ENCODE measurements around the gene EYS.

EYS gene

GRCh38 chr6:64723327-64724058 lies 983.5 kb downstream of the EYS start:
- DNase-seq (ENCODE audit: low read depth in 2 of 2): no peak

GRCh38 chr6:64721865-64722264 lies 985.2 kb downstream of the EYS start:
- DNase-seq (ENCODE audit: low read depth in 2 of 2): no peak

DNA sequence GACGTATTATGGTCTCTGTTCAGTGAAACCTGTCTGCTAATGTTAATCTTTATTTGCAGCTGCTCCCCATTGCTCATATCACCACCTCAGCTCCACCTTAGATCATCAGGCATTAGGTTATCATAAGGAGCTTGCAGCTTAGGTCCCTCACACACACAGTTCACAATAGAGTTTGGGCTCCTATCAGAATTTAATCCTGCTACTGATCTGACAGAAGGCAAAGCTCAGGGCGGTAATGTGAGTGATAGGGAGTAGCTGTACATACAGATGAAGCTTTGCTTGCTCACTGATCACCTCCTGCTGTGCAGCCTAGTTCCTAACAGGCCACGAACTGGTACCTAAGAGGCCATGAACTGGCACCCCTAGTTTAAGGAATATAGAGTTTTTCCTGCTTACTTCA lies 989.7 kb downstream of the EYS start:
- DNase-seq (ENCODE audit: low read depth in 2 of 2): no peak

DNA sequence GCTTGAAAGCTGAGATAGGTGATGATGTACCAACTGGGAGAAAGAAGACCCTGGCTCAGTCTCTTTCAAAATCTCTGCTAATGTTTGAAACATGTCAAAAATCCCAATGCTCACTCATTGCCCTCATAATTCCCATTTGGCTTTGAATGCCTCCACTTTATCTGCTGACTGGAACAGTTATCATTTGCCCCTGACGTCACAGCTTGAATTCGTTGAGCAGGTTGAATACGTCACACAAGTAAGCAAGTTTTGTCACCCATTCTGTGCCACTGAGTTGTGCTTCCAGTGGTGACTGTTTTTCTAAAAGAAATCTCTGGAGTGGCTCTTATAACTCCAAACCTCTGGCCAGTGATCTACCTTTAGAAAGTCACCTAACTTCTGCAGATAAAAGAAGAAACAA lies 991.4 kb downstream of the EYS start:
- no peak for DNase-seq (ENCODE audit: low read depth in 2 of 2)

DNA sequence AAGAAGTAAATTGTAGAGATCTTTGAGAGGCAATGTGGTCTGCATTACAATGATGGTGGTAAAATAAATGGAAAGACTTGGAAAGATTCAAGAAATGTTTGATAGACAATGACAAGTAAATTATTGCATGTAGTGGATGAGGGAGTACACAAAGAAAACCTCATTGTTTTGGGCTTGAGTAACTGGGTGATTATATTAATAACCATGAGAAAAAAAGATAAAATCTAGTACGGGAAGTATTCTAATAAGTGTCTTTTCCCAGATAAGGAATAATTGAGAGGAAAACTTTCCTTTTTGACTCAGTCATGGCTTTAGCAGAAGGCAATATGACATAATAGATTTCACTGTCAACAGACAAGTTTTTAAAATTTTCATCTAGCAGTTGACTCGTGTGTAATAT lies 993.0 kb downstream of the EYS start:
- no peak for DNase-seq (ENCODE audit: low read depth in 2 of 2)

GRCh38 chr6:64713175-64713574 lies 993.9 kb downstream of the EYS start:
- no peak for DNase-seq (ENCODE audit: low read depth in 2 of 2)

GRCh38 chr6:64712606-64713005 lies 994.4 kb downstream of the EYS start:
- DNase-seq (ENCODE audit: low read depth in 2 of 2): no peak

DNA sequence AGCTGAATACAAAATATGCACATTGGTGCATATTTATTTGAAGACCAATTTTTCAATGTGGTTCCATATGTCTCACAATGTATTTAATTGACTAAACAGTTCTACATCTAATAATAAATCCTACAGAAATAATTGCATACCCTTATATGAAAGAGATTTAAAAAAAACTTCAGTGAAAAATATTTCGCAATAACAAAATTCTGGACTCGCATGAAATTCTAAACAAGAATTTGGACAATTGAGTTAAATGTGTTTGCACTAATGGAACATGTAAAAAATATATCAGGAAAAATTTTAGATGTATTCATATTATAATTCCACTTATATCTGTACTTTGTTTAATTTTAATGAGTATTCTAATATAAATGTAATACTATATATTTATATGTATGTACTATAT lies 1003.1 kb downstream of the EYS start:
- DNase-seq (ENCODE audit: low read depth in 2 of 2): no peak

GRCh38 chr6:64696053-64696452 lies 1011.0 kb downstream of the EYS start:
- no peak for DNase-seq (ENCODE audit: low read depth in 2 of 2)

DNA sequence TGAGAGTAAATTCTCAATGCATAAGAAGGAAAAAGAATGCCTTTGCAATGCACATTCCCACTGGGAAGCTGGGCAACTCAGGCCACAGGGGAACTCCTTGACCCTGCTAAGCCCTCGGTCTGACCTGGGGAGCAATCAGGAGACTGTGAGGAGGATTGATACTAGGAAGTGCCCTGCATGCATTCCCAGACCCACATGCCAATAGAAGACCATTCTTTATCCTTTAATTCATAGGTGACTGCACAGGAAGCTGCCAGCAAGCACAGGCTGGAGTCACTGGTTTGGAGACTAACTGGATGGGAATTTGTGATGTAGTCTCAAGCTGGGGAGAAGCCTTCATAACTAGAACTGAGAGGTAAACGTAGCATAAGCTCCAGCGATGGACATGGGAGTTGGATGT lies 1012.7 kb downstream of the EYS start:
- no peak for DNase-seq (ENCODE audit: low read depth in 2 of 2)

GRCh38 chr6:64691064-64691463 lies 1016.0 kb downstream of the EYS start:
- no peak for DNase-seq (ENCODE audit: low read depth in 2 of 2)

GRCh38 chr6:64685401-64685800 lies 1021.6 kb downstream of the EYS start:
- no peak for DNase-seq (ENCODE audit: low read depth in 2 of 2)

DNA sequence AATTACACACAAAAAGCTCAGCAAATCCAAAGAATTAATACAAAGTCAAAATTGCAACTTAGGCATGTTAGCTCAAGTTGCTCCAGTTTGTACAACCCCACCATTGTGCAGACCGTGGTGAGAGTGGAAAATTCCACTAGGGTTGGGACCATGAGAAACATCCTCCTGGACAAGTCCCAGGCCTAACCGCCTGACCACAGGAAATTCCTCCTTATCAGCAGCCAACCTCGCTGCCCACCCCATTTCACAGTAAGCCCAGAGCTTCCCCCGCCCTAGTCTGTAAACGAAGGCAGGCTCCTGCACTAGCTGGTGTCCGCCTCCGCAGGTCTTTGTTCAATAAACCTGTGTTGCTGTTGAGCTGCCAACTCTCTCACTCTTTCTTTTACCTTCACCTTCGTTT lies 1023.3 kb downstream of the EYS start:
- no peak for DNase-seq (ENCODE audit: low read depth in 2 of 2)

- no peak for DNase-seq (ENCODE audit: low read depth in 2 of 2)
Observed at GRCh38 chr6:64681416-64682160, 1025.4 kb downstream of the EYS start.

GRCh38 chr6:64680446-64680845 lies 1026.6 kb downstream of the EYS start:
- DNase-seq (ENCODE audit: low read depth in 2 of 2): no peak

DNA sequence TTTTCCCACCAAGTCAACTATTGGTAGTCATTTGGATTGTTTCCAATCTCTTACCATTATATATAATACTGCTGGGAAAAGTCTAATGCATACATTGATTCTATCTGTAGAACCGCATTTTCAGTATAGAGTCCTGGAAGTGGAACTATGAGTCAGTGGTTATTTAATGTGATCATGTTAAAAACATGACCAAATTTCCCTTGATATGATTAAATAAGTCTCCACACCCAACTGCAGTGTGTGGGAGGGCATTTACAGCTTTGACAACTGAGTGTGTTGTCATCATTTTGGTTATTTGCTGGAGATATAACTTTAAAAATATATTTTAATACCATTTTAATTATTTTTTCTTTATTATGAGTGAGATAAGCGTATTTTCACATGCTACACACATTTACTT lies 1027.6 kb downstream of the EYS start:
- no peak for DNase-seq (ENCODE audit: low read depth in 2 of 2)

DNA sequence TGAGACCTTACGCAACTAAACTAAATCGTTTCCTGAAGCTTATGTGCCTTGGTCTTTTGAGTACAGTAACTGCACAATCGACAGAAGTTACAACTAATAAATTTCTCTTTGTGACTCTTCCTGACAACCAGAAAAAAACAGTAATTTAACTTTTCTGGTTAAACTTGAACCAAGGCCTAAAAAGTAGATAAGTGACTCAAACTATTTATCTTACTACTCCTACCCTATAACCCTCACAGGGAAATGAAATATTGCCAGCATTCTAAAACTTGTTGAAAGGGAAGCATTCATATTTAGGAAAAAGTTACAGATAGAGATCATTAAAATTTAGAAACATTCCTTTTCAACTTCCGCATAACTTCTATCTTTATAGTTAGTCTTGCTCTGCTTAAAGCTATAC lies 1034.4 kb downstream of the EYS start:
- DNase-seq (ENCODE audit: low read depth in 2 of 2): peak in 1 of 2 experiments; percentile 5

DNA sequence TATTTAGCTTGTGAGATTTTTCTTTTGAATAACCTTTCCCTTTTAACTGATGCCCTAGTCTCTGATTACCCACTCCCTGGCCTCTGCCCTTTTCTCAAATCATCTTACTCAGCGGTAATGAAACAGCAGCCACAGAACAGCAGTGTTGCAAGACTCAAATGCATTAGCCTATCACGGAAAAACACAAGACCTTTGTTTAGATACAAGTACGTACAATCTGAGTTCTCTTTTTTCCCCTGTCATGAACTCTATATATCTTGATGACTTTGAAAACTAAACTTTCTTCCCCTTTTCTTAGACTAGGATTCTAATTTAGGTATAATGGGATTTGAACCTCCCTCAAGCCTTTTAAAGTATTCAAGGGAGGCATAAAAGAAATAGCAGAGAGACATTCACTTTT lies 1034.9 kb downstream of the EYS start:
- DNase-seq (ENCODE audit: low read depth in 2 of 2): no peak

DNA sequence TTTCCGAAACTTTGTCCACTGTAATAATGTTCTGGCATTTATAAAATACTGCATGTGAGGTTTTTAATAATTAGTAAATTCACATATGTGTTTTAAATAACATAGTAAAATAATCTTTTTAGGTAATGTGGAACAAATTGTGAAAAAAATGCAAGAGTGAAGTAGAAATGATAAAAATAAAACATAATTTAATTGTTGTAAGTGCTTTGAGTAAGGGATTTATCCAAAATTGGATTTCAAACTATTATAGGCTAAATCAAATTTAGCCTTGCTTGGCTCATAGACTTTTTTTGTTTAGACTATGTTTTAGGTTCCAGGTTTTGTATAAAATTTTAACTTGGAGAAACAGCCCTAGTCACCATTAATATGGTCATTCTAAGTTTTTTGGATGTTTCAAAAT lies 1041.9 kb downstream of the EYS start:
- no peak for DNase-seq (ENCODE audit: low read depth in 2 of 2)

GRCh38 chr6:64664480-64664879 lies 1042.5 kb downstream of the EYS start:
- no peak for DNase-seq (ENCODE audit: low read depth in 2 of 2)

DNA sequence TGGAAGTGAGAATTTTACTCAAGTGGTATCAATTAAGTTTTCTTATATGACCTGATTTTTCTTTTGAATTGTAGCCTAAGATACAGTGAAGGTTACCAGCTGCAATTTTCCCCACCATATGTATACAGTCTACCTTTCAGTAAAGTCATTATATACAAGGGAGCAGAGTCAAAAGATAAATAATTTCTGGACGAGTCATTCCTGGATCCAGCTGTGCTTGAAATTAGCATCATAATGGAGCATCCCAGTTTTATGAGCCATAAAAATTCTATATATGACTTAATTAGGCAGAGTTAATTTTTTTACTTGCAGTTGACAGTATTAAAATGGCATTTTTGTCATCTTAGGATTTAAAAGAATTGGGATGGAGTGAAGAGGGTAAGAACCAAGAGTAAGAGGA lies 1063.0 kb downstream of the EYS start:
- DNase-seq (ENCODE audit: low read depth in 2 of 2): no peak

DNA sequence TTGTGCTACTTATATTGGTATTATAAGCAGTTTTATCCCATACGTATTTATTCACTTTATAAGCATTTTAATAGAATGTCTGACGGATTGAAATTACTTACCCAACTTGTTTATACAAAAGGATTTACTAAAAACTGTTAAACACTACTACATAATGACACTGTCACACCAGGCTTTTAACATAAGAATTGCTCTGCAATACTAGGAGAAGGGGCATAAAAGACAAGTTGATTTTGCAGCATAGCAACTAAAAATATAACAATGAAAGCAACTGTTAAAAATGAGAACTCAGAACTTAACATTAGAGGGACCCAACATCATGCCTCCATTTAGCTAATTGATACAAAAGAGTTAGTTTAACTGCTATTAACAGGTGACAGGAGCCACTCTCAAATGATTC lies 1076.1 kb downstream of the EYS start:
- DNase-seq (ENCODE audit: low read depth in 2 of 2): no peak

GRCh38 chr6:64622944-64623343 lies 1084.1 kb downstream of the EYS start:
- no peak for DNase-seq (ENCODE audit: low read depth in 2 of 2)

- no peak for DNase-seq (ENCODE audit: low read depth in 2 of 2)
Observed at GRCh38 chr6:64602993-64603392, 1104.0 kb downstream of the EYS start.

Measured in fibroblast of skin of left biceps (primary cell).